ENCODE measurements around the gene AMFR.

DNA sequence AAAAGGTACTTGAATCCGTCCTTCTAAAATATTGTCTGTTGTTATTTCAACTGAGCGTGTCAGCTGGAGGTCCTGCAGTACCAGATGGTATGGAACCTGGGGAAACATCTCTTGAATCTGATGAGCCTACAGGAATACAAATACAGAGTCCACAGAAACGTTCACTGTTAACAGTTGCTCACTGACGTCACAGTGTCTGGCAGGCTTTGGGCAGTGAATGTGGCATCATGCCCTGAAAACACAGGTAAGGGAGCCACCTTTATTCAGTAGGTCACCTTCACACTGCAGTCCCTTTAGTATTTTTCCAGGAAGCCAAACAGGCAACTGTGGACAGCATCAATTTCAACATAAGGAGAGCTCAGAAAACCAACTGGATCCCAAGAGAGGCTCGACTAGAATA lies 56.1 kb downstream of the AMFR start:
- TF ChIP-seq, protein P1, sequence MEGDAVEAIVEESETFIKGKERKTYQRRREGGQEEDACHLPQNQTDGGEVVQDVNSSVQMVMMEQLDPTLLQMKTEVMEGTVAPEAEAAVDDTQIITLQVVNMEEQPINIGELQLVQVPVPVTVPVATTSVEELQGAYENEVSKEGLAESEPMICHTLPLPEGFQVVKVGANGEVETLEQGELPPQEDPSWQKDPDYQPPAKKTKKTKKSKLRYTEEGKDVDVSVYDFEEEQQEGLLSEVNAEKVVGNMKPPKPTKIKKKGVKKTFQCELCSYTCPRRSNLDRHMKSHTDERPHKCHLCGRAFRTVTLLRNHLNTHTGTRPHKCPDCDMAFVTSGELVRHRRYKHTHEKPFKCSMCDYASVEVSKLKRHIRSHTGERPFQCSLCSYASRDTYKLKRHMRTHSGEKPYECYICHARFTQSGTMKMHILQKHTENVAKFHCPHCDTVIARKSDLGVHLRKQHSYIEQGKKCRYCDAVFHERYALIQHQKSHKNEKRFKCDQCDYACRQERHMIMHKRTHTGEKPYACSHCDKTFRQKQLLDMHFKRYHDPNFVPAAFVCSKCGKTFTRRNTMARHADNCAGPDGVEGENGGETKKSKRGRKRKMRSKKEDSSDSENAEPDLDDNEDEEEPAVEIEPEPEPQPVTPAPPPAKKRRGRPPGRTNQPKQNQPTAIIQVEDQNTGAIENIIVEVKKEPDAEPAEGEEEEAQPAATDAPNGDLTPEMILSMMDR (IDR thresholded peaks at IDR 0.05; ENCODE audit: low read length) = no peak
- TF ChIP-seq EZH2 (IDR thresholded peaks at IDR 0.05; ENCODE audit: borderline replicate concordance, low read length) = no peak
